Right forelimb (tissue), 1 donor: ENCODE measurements around the gene PDE11A.
"Not testable (repeated sequence)": the region's sequence is repeated elsewhere in the genome, so short reads cannot be mapped to it uniquely, and the experiment has no call there.

Experiments
- DNase-seq: peaks from one replicate; pipeline ENCODE4 v3.0.0-alpha.2; 2018

Gene PDE11A

DNA sequence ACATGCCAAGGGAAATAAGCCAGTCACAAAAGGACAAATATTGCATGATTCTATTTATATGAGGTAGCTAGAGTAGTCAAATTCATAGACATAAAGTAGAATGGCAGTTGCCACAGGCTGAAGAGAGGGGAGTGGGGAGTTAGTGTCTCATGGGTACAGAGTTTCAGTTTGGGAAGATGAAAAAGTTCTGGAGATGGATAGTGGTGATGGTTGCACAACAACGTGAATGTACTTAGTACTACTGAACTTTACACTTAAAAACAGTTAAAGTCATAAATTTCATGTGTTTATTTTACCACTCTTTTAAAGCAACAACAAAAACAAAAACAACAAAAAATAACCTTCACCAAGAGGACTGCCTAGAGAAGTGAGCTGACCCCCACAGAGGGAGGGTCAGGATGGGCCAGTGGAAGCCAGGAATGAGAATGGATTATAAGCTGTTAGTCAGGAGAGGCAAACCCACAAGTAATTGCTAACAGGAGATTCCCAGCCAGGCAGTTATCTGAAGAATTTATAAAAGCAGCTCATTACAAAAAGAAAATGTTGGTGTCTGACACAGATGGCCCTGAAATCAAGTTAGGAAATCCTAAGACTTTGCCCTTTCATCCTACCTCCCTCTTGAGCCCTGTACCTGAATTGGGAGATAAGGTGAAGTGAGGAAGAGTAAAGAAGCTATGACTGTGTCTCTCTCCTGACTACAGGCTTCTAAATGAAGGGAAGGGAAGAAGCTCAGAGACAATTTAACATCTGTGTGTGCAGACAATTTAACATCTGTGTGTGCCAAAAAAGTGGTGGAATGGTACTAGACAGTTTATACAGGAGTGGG, 263.4 kb downstream of the PDE11A start:
- DNase-seq = no peak

DNA sequence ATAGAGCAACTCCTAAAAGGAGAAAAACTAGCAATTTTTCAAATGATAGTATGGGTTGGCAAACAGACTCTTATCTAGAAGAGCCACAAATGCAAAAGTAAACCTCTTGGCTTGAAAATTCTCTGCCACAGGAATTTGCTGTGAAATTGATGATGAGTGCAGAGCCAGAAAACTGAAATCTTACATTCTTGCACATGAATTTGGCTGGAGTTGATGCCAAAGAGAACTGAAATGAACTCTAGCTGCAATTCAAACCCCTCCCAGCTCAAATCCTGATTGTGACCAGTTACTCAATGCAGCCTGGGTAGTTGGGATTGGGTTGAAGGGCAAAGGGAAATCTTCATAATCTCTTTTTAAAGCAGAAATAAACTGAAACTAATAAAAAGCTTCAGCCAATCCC, 266.6 kb downstream of the PDE11A start:
- DNase-seq = no peak

GRCh38 chr2:177799531-177799930, 273.0 kb downstream of the PDE11A start:
- no peak for DNase-seq

DNA sequence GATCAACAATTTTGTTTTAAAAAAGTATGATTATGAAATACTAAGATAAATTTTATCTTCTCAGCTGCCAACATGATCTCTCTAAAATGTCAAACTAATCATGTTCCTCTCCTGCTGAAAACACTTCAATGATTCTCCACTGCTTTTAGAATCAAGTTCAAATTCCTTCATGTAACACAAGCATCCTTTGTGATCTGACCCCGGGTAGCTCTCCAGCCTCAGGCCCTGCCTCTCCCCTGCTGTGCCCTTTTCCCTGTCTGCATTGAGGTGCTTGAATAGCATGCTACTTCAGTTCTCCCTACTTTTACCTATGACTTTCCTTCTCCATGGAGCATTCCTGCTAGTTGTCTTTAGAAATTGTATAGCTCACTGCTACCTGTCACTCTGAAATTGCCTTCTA, 274.8 kb downstream of the PDE11A start:
- DNase-seq = no peak

DNA sequence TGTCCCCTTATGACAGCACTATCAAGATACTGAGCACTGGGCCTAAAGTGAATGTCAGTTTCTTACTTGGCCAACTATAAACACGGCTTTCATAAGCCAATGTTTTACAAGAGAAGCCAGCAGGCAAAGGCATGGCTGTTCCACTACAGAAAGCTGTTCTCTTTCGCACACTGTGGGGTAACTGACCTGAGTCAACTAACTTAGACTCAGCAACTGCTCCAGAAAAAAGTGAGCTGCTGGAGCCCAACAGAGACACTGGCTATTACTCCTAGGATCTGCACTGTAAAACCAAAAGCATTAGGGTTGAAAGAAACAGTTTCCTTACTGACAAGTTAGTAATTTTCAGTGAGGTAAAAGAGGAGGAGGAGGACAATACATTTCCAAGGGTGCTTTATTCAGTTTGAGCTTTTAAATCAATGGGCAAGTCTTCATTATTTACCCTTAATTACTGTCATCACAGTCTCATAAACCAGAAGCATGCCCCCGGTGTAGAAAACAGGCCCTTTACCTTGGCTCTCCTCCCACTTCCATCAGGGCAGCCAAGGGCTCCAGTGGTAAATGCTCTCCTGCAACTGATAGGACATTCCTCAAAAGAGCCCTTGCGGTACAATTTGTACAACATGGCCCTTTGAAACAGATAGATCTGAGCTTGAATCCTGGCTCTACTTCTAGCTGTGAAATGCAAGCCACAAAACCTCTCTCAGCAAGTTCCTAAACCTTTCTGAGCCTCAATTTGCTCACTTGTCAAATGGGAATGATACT, 275.7 kb downstream of the PDE11A start:
- DNase-seq = no peak

DNA sequence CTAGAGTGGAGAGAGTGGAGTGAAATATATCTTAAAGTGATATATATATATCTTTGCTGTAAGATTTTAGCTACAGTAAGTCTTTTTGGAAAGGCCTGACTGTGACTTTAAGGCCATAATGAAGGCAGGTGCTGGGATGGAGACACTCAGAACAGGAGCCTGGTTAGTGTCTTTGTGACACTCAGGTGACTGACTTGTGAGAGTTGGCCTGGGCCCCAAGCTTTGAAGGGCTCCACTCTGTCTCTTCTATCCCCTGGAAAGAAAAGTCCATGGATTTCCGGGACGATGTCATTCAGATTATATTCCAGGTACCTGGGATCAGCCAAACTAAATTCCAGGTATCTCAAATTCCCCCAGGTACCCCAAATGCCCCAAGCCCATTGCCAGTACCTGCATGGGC, 276.6 kb downstream of the PDE11A start:
- DNase-seq = no peak

GRCh38 chr2:177785143-177785542, 287.4 kb downstream of the PDE11A start:
- not testable (repeated sequence) for DNase-seq

GRCh38 chr2:177784745-177785067, 287.9 kb downstream of the PDE11A start:
- no peak for DNase-seq

DNA sequence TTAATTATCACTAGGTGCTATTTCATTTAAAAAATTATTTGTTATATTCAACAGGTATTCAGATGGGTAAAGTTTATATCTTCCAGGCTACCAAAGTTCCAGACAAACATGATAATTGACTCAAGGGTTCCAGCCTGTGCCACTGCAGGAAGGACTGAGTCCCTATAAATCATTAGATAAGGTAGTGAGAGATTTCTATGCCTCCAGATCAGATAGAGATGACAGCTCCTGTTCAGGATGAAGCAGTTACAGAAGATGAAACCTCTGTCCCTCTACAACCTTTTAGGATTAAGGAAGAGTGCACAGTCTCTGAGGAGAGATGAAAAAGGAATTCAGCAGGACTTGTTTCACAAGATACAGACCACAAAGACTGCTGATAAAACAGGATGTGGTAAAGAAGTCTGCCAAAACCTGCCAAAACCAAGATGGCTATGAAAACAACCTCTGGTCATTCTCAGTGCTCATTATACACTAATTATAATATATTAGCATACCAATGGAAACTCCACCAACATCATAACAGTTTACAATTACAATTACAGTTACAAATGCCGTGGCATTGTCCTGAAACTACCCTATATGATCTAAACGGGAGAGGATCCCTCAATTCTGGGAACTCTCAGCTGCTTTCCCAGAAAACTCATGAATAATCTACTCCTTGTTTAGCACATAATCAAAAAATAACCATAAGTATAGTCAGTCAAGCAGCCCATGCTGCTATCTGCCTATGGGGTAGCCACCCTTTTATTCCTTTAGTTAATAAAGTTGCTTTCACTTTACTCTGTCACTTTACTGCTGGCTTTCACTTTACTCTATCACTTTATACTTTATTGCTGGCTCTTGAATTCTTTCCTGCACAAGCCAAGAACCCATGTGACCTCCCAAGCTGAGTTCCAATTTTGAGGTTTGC, 288.5 kb downstream of the PDE11A start:
- no peak for DNase-seq

DNA sequence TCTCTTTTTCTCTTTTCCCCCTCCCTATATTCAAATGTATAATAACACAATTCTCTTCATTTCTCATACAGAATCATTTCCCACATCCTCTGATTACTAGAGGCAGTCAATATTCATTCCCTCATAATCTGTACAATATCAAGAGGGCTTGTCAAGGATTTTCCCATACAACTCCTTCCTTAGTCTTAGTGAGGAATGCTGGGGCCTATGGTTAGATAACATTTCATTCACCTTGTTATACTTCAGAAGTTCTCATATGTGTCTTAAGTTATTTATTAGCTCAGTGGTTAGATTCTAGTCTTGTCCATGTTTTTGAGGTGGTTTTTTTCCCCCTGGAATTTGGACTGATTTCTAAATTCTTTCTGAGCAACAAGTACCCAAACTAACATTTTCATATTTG, 289.5 kb downstream of the PDE11A start:
- DNase-seq = no peak

DNA sequence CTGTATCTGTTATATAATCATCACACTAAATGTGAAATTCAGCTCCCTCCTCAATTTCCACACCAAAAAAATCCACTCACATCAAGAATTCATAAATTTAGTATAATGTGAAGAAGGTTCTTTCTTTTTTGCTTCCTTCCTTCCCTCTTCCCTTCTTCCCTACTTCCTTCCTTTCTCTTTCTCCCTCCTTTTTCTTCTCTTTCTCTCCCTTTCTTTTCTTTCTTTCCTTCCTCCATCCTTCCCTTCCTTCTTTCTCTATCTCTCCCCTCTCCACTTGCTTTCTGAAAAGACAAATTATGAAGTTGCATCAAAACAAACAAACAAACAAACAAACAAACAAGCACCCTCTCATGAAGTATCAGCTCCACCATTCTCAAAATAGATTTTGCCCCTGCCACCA, 290.0 kb downstream of the PDE11A start:
- no peak for DNase-seq

- DNase-seq = no peak
Observed at GRCh38 chr2:177778472-177778871, 294.1 kb downstream of the PDE11A start.

DNA sequence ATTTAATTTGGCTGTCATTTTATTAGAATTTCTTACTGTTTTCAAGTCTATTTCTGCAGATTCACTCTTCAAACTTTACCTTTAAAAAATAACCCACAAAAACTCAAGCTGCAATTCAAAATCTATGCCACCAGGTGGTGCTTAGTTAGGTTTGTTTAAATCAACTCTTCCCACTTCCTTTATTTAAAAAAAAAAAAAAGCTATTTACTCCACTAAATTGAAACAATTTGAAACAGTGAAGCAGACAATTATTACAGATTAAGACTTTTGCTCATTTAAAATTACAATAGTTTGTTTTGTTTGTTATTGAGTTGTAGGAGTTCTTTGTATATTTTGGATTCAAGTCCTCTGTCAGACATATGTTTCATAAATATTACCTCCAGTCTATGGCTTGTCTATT, 300.0 kb downstream of the PDE11A start:
- no peak for DNase-seq

DNA sequence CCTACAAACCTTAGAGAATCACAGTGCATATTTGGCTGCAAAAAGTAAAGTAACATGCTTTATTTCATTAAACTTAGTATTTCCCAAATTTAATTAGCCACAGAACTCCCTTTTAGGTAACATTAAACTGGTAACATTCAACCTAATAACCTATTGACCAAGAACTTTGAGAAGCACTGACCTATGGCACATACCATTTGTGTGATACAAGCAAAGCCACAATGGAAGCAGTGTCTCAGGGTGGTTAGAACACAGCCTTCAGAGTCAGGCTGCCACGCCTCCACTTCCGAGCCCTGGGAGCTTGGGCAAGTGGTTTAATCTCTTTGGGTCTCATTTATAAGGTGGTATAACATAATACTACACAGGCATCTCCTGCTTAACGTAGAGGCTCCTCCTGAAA, 301.4 kb downstream of the PDE11A start:
- DNase-seq = no peak

DNA sequence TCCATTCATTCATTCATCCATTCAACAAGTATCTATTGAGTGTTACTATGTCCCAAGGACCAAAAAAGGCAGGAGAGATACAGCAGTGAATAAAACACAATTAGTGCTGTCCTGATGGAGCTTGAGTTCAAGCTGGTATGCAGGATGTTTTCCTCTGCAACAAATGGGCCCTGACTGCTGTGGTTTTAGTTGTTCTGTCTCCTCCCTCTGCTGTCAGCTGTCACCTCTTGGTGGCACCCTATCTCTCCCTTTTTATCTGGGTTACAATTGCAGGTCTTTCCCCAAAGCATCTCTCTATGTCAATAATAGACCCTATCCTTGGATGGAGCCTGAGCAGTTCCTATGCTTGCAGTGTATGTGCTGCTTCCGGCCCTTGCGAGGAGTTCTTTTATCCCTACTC, 304.8 kb downstream of the PDE11A start:
- no peak for DNase-seq

- DNase-seq = no peak
Observed at GRCh38 chr2:177765698-177766097, 306.9 kb downstream of the PDE11A start.

DNA sequence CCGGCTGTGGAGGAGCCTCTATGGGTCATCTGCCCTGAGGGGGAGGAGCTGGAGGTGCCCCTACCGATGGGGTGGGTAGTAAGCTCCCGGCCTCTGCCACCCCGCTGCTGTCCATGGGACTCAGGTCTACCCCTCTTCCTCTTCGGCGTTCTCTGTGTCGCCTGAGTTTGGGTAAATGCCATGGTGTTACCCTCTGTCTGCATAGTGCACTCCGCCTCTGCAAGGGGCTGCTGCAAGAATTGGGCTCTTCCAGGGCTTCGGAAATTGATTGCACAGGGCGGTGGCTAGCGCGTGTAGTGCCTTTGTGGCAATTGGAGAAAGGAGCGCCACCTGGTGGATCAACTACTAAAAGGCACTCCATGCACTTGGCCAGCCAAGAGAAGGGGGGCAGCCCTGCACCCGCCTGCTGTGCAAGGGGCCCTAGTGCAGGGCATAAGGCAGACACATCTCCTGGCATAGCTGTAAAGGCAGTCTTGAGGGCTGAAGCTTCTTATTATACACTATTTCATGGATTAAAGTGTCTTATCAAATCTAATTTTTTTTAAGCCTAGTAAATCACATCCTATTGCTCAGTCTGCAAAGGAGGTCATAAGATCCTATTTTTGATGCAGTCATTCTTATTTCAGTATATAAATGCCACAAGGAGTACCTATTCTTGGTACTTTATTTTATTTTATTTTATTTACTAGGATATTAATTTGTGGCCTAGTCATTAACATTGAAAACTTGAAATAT, 308.9 kb downstream of the PDE11A start:
- DNase-seq = peak; percentile 78

GRCh38 chr2:177759443-177759842, 313.1 kb downstream of the PDE11A start:
- DNase-seq = no peak

DNA sequence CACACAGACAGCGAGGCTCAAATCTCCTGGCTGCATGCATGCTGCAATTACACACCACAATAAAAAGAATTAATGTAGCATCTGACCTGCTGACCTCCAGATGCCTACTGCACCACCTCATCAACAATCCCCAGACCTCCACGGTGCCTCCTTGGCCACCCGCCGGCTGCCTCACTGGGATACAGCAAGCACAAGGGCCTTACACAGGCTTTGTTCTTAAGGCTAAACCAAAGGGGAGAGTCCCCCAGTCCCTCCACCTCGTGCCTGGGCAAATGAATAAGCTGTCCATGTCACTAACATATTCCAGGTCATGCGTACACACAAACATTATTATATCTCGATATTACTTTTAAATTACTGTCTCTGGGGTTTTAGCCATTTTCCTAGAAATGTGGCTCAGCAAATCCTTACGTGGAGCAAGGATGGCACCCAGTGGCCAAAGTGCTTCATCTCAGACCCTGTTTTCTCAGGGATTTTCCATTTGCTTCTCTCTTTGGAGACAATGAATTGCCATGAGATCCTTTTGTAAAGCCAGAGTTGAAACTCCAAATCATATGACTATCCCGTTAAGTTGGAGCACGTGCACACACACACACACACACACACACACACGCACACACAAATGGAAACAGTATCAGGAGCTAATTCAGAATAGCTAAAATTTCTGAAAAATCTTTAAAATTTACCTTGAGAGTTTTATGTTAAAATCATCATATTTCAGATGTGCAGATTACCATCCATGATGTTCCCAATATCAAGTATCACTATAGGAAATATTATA, 313.8 kb downstream of the PDE11A start:
- peak; percentile 81 for DNase-seq

DNA sequence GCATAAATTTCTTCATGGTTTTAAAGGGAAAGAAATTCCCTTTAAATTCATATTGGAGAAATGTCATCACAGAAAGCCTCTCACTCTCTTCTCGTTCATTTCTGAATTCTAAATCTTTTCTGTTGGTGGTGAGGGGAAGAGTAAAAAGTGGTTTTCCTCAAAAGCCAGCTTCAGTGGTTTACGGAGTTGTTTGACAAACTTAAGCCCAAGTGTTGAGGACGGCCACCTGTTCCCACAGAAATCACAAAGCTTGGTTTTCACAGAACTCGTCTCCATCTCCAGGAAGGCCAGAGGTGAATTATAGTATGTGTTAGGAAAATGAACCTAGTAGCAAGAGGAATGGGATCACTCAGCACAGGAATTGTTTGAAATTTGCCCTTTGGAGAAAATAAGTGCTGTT, 316.2 kb downstream of the PDE11A start:
- DNase-seq = no peak

- no peak for DNase-seq
Observed at GRCh38 chr2:177754492-177754873, 318.1 kb downstream of the PDE11A start.
